Stimulated activated CD8-positive, alpha-beta memory T cell treated with anti-CD3 and anti-CD28 coated beads, Interleukin-7, amount 100 ng/mL, for 24 hours (primary cell): ENCODE data around the gene DCC.
"Not testable (repeated sequence)": the region's sequence is repeated elsewhere in the genome, so short reads cannot be mapped to it uniquely, and the experiment has no call there.

Experiments used
- DNase-seq: peaks from one replicate; pipeline ENCODE4 v3.0.0-alpha.2; 2020; ENCODE audit warnings: low read depth

The DCC gene

DNA sequence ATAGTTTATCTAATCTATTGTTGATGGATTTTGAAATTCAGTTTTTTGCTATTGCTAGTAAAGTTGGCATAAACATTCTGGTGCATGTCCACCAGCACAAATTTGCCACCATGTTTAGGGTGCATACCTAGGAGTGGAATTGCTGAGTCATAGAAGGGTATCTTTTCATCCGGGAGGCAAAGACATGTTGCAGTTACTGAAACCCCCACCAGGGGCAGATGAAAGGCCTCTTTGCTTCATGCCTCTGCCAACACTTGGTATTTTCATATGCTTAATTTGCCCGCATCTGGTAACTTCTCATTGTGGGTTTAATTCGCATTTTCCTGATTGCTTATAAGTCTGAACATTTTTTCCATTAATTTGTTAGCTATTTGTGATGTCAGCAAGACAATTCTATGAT lies 8.2 kb downstream of the DCC start:
- DNase-seq: no peak

DNA sequence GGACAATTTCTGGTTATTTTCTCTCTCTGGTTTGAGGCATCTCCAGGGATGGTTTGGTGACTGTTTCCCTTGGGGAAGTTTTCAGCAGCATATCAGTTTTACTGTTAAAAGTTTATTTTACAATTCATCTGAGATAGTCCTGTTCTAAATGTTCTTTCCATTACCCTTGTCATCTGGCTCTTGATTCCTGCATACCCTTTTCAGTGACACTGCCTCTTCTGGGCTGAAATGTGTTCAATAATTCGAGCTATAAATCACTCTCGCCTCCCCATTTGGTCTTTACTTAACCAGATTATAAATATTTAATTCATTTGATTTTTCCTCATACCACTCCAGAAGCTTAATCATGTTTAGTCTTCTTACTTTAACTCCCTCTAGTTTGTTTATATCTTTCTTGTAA lies 9.5 kb downstream of the DCC start:
- no peak for DNase-seq

DNA sequence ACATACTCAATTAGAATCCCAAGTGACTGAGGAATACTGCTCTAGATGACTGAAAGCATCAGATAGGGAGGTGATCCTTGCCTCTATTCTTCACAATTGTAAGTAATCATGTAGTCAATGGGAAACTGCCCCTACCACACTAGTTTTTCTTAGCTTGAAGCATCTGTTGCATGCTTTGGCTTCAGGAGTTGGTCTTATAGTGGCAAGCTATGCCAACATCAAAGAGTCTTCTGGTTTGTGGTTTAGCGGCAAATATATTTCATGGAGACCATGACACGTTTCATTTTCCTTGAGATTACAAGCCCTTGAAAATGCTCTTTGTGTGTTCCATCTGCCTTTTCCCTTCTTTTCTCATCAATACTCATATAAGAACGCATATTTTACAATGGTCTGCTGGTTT lies 12.9 kb downstream of the DCC start:
- no peak for DNase-seq

DNA sequence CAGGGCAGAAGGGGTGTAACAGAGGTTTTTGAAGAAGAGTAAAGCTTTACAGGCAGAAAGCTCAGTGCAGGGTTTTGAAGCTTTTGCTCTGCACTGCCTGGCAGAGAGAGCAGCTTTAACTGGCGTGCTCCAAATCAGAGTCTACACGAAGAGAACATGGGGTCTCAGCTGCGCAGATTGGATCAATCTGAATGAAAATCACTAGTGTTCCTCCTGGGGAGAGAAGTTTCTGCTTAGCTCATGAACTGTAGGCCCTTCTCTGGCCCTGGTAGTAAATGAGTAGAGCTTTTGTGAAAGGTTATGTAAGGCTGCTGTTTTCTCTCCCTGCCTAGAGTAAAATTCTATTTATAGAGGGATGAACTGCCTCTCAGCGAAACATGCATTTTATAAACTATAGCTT lies 13.6 kb downstream of the DCC start:
- DNase-seq: no peak

DNA sequence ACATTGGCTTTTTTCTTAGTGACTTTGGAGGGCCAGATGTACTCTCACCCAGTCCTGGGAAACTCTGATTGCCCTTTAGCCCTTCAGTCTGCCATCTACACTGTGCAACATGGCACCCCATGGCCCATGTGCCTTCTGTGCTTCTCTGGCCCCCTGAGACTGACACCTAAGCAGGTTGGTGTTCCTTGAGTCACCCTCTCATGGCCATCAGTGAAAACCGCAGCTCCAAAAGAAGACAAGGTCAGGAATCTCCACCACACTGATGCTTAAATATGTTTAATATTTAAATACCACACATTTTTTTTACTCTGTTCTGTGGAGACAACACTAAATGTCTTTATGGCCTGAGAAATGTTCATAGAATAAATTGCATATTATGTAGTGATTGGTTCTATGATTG lies 23.9 kb downstream of the DCC start:
- no peak for DNase-seq

DNA sequence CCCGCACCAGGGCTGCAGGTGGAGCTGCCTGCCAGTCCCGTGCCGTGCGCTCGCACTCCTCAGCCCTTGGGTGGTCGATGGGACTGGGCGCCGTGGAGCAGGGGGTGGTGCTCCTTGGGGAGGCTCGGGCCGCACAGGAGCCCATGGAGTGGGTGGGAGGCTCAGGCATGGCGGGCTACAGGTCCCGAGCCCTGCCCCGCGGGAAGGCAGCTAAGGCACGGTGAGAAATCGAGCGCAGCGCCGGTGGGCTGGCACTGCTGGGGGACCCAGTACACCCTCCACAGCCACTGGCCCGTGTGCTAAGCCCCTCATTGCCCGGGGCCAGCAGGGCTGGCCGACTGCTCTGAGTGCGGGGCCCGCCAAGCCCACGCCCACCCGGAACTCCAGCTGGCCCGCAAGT lies 26.9 kb downstream of the DCC start:
- not testable (repeated sequence) for DNase-seq

DNA sequence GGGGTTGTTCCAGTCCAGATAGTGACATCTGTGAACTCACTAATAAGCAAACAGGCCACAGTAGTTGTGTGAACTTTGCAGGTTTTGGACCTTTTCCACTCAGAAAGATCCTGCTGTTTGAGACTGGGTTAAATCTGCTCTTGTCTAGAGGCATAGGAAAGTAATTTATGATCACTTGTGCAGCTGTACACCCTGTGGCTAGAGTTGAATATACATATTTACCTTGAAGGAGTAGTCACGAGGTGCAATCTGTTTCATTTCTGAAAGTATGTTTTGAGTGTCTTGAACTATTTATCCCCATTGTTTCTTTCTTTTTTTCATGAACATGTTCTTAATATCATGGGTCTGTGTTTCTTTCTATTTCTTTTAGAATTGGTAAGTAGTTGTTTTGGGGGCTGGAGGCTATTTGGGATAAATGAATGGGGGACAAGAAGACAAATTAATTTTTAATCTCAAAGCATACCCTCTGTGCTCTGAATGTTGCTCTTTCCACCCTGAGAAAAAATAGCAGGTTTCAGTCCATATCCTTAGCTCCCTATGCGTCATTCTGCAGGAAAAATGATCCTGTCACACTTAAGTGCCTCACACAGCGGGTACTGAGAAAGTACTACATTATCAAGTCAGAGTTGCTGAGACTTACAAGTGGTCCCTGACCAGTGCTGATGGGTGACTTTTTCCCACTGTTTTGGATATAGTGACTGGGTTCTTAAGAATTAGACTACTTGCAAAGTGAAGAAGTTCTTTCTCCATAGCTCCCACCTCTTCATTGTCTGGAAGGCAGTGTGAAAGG lies 28.2 kb downstream of the DCC start:
- no peak for DNase-seq

DNA sequence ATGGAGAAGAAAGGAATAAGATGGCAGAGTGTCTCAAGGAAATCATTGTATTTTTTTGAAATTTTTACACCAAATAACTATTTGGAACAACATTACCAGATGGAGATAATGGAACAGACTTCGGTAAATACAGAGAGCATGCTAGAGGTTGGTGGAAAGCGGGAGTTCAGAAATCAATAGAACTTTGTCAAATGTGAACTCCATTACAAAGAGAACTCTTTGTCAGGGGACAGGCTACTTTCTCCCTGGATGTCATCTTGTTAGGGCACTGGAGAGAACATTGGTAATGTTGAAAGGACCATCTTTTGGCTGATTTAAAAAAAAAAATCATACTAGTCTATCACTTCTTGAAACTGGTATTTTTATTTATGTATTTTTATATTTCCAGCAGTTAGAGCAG lies 30.8 kb downstream of the DCC start:
- DNase-seq: no peak

DNA sequence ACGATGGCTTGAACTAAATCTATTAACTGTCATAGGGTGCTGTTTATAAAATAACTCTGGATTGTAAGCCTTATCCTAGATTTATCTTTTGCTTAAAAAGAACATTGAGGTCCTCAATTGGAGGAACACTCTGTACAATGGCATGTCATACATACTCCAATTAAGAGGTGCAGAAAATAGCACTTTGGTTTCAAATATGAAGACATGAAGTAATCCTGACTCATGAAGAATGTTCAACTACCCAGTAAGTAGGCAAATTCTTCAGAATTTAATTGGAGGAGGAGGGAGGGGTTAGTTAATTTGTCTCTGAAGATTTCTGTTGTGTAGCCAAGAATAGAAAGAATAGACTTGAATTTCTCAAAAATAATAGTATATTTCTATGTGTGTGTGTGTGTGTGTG lies 36.1 kb downstream of the DCC start:
- no peak for DNase-seq

DNA sequence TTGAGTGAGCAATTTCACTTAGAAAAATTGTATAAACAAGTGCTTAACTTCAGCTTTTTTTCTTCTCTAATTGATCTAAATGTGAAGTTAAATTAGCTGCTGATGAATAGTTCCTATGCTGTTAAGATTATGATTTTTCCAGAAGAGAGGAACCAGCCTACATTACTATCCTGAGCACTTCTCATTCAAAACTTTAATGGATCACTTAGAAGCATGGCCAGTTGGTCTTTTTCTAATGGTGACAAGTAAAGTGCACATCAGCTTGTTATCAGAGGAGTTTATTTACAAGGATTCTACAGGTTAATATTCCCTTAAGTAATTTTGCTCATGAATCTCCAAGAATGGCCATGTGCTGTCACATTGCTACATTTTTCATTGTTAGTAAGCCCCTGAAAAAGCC lies 37.1 kb downstream of the DCC start:
- no peak for DNase-seq

DNA sequence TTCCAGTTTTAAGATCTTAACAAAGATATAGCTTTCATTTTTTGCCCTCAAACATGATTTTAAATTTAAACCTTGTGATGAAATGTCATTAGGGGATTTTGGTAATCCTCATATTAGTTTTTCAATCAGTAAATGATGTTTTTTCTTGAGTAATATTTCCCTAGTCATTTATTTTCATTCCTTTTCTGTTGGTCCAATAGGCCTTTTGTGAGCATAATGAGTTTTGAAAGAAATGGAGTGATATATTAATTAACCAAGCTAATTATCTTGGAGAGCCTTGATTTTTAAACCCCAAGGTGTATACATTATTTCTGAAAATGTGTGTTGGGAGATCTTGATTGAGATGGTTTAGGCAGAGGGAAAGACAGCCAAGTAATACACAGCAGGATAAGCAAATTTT lies 46.3 kb downstream of the DCC start:
- no peak for DNase-seq

DNA sequence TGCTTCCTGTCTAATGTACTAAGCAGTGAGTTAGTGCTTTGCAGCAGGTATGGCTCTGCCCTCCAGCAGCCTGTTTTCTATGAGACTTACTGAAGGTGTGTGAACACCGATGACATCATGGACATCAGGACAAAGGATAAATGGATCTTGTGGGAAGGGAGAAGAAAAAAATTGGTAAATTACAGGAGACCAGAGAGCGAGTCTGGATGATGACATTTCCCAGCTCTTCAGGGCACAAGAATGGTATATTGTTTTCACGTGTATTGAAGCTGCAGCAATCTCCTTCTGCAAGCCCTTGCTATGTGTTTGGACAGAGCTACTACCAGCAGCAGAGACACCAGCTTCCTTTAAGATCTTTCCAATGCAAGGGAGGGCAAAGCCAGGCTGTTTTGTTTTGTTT lies 47.2 kb downstream of the DCC start:
- no peak for DNase-seq

DNA sequence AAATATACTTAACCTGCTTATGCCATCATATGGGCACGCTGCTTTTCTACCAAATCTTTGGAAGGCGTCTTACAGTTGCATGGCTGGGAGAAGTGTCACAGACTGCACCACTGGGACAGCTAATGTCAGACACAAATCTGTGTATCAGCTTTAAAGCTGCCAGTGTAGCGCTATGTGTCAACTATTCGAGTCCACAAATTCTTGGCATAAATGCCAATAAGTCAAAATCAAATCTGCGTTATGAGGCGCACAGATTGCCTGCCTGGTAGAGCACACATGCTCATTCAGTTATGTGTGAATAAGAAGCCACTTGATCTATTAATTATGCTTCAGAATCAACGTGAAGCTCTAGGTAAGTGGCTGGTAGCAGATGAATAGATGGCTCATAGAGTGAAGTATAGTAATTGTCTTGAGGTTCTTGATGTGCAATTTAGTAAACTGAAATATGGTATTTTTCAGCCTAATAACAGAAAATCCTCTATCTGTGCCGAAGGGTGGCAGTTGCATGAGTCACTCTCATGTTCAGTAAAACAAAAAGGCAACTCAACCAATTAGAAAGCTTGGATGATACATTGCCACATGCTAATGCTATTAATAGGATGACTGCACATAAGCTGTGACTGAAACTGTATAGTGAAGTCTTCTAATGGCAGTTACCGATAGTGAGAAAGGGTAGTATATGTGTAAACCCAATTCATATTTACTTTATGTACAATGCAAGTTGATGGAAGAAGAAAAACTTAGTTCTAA lies 52.0 kb downstream of the DCC start:
- no peak for DNase-seq

DNA sequence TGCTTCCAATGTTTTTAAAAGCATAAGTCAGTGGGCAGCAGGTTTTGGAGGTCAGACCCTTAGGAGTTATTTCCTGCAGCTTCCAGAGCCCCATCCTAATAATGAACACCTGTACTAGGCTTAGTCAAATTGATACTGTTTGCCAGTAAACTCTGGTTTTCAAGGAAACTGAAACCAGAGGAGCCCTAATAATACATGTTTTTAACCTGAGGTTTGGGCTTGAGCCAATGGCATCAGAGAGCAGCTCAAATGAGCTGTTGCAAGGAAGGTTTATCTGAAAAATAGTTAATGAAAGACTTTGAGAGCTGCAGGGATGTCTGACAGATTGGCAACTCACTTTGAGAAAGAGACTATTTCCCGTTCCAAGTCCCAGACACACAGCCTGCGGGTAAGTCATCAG lies 54.6 kb downstream of the DCC start:
- no peak for DNase-seq

DNA sequence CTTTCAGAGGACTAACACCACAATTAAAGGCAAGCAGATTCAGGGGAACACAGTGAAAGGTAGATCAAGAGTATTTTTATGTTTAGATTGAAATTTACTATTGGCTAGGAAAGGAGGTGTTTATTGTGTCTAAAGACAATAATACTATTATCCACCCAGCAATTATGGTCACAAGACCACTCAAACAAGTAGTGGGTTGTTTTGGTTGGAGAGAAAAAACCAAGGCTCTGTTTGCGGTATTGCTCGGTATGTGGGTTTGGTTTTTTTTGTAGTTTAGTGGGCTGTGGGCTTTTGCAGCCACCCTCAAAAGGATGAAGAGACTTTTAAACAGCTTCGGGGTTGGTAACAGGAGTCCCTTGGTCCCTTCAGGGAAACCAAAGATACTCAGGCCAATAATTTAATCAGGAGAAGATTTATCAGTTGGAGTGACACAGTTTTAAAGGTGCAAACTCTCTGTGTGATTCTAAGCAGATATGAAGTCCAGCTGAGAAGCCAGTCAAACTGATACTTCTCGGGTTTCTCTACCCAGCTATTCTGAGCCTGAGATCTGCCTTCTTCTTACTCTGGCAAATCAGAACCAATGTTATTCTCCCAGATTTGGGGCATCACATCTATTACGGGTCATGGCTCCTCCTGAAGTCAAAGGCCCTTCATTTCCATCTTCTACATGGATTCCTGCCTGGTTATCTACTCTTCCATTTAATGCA lies 55.3 kb downstream of the DCC start:
- no peak for DNase-seq

DNA sequence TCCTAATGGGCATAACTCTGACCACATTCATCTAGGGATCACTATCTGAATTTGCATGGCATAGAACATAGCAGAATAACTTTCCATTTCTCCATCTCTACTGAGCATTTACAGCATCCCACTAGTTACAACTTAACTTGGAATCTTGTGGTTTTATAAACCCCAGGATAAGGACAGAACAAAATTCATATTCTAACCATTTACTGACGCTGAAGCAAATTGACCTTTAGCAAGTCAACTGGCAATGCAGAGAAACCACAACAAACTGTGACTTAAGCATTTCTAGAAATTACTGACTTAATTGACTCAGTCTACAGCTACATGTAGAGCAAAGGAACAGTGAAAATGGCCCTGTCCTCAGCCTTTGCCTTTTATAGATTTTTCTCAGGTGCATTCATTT lies 61.2 kb downstream of the DCC start:
- no peak for DNase-seq

DNA sequence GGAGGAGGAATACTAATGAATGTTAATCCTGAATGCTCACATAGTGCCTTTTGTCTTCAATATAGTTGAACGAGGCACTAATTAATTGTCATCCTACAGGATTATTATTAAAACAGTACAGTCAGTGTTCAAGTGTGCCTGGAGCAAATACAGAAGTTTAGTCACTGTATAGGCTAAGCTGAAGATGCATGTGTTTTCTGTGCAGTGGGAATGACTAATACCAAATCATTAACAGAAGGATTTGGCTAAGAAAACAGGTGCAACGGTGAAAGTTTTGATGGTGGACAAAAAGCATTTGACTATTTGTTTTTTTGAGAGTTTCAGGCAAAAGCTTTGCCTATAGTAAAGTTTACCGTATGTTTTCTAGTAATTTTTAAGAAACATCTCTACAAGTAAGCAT lies 62.8 kb downstream of the DCC start:
- DNase-seq: no peak

DNA sequence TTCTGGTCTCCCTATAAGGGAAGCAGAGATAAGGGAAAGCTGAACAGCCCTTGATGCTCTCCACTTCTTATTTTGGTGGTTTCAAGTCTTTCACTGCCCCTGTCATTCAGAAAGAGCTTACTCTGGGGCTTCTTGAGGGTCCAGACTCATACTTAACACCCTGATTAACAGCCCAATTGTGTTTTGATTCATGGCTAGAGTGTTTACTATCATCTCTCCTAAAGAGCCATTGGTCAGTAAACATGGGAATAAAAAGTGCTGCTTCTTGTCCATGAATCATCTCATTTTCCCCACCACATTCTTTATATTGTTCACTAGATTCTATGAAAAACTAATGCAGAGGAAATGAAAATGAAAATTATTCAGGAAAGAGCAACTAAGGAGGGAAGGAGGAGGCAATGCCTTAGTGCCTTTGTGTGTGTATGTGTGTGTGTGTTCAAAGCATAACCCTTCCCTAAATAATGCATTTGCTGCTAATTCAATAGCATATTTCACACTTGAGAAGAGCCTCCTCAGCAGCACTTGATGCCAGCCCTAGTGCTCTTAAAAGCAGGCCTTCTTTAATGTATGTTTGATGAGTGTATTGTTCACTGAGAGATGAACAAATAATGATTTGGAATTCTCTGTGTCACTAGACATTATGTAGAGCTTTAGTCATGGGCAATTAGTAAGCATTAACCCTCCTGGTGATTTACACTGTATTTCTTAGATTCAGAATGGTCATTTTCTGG lies 63.5 kb downstream of the DCC start:
- DNase-seq: no peak

DNA sequence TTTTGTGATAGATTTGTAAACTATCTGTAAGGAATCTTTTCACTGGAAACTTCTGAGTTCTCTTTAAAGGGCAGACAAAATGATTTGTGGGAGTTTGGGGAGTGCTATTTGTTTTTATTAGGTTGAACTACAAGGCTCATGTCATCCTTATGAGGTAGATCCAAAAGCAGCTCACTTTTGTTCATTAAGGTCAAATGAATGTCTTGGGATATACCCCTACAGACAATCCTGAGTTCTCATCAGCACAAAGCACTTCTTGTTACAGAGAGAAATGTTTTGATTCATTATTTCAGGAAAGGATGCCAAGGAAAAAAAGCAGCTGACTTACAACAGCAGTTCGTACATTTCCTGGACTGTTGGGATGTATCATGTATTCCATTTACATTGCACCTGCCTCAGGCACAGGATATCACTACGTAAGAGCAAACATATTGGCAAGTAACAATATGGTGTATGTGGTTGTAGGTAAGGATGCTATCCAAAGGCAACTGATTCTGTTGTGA lies 68.9 kb downstream of the DCC start:
- DNase-seq: no peak

DNA sequence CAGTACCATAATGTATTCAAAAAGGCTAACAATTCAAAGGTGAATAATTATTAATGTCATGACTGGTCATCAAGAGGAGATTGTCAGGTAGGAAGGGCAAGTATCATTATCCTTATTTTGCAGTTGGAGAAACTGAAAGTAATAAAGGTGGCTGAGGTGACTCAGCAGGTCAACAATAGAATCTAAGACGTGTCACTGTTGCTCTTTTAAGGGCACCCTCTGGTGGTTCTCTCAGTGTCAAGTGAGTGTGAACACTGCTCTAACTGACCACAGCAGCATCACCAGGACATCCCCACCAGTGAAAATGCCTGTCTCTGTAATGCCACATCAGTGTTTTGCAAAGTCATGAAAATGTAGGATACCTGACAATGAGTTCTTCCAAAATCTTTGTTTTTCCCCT lies 69.7 kb downstream of the DCC start:
- no peak for DNase-seq

DNA sequence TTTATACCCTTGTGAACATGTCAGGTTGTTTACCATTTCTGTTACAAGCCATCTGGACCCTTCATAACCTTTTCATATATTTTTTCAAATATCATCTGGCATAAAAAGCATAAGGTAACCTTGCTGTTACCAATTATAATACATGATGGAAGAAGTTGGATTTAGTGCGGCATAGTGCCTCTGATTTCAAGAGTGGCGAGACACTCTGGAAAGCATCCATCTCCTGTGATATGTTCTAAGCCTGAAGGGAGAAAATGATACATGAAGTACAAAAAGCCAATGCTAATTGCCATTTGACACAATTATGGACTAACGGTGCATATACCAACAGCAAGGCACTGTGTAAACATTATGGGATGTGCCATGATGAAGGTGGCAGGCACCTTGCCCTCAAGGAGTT lies 75.1 kb downstream of the DCC start:
- DNase-seq: no peak

DNA sequence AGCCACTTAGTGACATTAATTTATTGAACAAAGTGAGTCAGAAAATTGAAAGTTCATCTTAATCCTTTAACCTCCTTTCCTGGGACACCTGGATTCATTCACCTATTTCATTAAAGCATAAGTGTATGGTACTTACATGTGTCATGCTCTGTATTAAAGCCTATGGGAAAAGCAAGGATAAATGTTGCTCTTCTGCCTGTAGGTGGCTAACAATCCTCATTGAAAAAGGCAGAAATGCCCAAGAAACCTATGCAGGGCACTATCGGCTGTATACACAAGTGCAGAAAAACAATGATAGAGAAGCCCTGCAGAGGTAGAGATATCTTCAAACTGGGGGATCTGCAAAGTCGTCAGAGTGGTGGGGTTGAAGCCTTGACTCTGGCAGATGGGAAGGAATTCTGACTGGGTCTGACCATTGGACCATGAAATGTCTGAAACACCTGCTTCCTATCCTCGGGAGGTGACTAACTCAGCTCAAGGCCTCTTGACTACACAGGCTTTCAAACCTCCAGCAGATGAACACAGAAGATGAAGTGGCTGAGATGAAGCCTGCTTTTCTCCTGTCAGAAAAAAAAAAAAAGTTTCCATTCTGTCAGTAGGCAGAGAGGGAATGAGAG lies 83.1 kb downstream of the DCC start:
- no peak for DNase-seq
